Type B pancreatic cell (in vitro differentiated cells): ENCODE data around the gene NEK2. TPM values are rescaled to one million over a fixed set of nuclear protein-coding genes. Genes with fewer than 3 reads are reported as not detected.

Experiments used
- DNase-seq: peaks from one replicate; pipeline ENCODE4 v3.0.0; 2021; ENCODE audit warnings: mixed read lengths; ENCODE audit not compliant: unreplicated experiment; ENCODE audit errors: extremely low spot score
- H3K27ac Mint-ChIP-seq: 2 replicates; pipeline ENCODE4 v1.8.0; 2021; ENCODE audit warnings: mild to moderate bottlenecking, mixed read lengths
- H3K27me3 Mint-ChIP-seq: 2 replicates; pipeline ENCODE4 v1.8.0; 2021; ENCODE audit warnings: mixed read lengths
- H3K36me3 Mint-ChIP-seq: 2 replicates; pipeline ENCODE4 v1.8.0; 2021; ENCODE audit warnings: mixed read lengths
- H3K4me1 Mint-ChIP-seq: one replicate; pipeline ENCODE4 v1.8.0; 2021; ENCODE audit warnings: mixed read lengths; ENCODE audit not compliant: unreplicated experiment
- H3K4me3 Mint-ChIP-seq: 2 replicates; pipeline ENCODE4 v1.8.0; 2021; ENCODE audit warnings: mild to moderate bottlenecking, mixed read lengths
- H3K9me3 Mint-ChIP-seq: 2 replicates; pipeline ENCODE4 v1.8.0; 2021; ENCODE audit warnings: mixed read lengths
- total RNA-seq: library from RNA; stranded (reverse); gene quantifications from 2 replicates; pipeline ENCODE4 v1.2.1, GENCODE V29; 2021; ENCODE audit warnings: low replicate concordance
- TF ChIP-seq, protein P1 (sequence below): fragments of 200-600 bp; sonication (generic); conservative IDR thresholded peaks from 2 replicates; pipeline ENCODE4 v1.5.0; 2021; ENCODE audit warnings: antibody characterized with exemption, mild to moderate bottlenecking

Gene NEK2
- total RNA-seq, 1 donor from 2014 or later, result 23.4 TPM

DNA sequence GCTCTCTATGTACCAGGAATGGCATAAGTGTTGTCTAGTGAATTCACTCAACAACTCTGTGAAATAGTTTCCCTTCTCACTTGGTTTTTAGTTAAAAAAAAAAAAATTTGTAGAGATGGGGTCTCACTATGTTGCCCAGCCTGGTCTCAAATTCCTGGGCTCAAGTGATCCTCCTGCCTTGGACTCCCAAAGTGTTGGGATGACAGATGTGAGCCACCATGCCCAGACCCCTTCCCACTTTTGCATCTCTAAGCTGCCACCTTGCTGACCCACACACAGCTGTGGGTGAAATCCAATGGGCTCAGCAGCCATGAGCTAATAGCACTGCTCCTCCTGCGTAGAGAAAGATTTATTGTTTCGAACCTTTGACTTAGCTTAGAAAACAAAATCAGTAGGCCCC is 33.5 kb downstream of the NEK2 start:
- TF ChIP-seq, protein P1, sequence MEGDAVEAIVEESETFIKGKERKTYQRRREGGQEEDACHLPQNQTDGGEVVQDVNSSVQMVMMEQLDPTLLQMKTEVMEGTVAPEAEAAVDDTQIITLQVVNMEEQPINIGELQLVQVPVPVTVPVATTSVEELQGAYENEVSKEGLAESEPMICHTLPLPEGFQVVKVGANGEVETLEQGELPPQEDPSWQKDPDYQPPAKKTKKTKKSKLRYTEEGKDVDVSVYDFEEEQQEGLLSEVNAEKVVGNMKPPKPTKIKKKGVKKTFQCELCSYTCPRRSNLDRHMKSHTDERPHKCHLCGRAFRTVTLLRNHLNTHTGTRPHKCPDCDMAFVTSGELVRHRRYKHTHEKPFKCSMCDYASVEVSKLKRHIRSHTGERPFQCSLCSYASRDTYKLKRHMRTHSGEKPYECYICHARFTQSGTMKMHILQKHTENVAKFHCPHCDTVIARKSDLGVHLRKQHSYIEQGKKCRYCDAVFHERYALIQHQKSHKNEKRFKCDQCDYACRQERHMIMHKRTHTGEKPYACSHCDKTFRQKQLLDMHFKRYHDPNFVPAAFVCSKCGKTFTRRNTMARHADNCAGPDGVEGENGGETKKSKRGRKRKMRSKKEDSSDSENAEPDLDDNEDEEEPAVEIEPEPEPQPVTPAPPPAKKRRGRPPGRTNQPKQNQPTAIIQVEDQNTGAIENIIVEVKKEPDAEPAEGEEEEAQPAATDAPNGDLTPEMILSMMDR, result no peak

DNA sequence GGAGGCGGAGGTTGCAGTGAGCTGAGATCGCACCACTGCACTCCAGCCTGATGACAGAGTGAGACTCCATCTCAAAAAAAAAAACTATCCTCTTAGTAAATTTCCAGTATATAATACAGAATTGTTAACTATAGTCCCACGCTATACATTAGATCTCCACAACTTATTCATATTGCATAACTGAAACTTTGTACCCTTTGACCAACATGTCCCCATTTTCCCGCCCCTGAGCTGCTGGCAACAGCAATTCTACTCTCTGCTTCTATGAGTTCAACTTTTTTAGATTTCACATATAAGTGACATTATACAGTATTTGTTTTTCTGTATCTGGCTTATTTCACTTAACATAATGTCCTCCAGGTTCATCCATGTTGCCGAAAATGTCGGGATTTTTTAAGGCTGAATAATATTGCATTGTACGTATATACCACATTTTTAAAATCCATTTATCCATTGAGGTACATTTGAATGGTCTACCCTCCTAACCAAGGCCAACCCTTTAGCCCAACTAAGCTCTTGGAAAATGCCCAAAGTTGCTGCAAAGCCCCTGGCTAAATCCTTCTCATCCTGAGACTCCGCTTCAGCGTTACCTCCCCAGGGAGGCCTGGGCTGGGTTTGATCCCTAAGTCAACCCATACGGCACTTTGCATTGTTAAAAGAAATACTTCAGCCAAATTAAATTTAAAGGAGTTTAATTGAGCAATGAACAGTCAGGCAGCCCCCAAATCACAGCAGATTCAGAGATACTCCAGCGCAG is 34.2 kb downstream of the NEK2 start:
- no peak for DNase-seq
- Mint-ChIP-seq H3K4me1 (peaks cover 20% of the 10 kb centered on the region), H3K27me3 (no peaks in the 10 kb centered on the region), H3K27ac (no peak overlapping the region), H3K36me3 (no peaks in the 10 kb centered on the region), H3K9me3 (no peaks in the 10 kb centered on the region), H3K4me3 (no peak overlapping the region)
- TF ChIP-seq, protein P1, result no peak

More for the DNA sequence above, 33.5 kb downstream of the NEK2 start:
- no peak overlapping the region for H3K27ac Mint-ChIP-seq
- H3K9me3 Mint-ChIP-seq, result no peaks in the 10 kb centered on the region
- no peaks in the 10 kb centered on the region for H3K36me3 Mint-ChIP-seq
- no peak overlapping the region for H3K4me3 Mint-ChIP-seq
- H3K27me3 Mint-ChIP-seq, result no peaks in the 10 kb centered on the region
- peaks cover 20% of the 10 kb centered on the region for H3K4me1 Mint-ChIP-seq
- no peak for DNase-seq

DNA sequence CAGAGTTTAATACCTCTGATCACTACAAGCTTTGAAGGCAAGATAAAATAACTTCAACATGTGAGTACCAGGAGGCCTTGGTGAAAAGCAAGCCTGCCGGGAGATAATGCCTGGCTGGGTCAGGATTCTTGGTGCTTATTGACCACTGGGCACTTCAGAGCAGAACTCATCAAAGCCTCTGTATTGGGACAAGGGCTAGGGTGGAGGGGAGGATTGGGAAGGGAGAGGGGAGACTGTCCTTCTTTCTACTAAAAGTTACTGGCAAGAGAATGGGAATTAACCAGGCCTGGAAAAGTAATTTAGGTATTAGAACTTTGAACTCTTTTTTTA is 35.2 kb downstream of the NEK2 start:
- no peaks in the 10 kb centered on the region for H3K27me3 Mint-ChIP-seq
- DNase-seq, result no peak
- H3K9me3 Mint-ChIP-seq, result no peaks in the 10 kb centered on the region
- no peak overlapping the region for H3K4me3 Mint-ChIP-seq
- H3K4me1 Mint-ChIP-seq, result peaks cover 20% of the 10 kb centered on the region
- H3K36me3 Mint-ChIP-seq, result no peaks in the 10 kb centered on the region
- H3K27ac Mint-ChIP-seq, result no peak overlapping the region
- TF ChIP-seq, protein P1, result no peak

DNA sequence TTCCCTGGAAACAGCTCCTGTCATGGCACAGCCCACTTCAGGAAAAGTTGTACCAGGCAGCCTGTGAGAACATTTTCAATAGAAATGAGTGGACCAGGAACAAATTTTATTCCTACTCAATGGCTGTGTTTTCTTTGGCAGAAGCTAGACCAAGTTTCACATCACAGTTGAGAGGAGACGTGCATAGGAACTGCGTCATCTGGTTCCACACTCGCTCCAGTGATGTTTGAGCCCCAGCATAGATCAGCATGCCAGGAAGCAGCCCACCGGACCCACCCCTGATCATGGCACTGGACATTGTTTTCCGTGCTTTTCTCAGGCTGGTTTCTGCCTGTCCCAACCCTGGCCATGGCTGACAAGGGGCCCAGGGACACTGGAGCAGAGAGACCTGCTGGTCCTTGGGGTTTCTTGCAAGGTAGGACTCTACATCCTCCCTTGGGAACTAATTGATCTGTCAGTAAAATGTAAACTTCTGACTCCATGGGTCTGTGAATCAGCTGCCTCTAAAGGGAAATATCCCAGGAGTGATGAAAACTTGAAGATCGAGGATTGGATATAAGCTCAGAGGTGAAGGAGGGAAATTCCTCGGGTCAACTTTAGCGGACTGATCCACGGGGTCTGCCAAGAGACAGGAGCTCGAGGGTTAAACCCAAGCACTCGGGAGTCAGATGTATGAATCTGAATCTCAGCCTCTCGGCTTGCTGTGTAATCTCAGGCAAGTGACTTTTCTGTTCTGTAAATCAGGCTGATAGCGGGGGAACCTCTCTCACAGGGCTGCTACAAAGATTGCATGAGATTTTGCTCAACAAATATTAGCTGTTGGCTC is 35.7 kb downstream of the NEK2 start:
- peaks cover 20% of the 10 kb centered on the region for H3K4me1 Mint-ChIP-seq

DNA sequence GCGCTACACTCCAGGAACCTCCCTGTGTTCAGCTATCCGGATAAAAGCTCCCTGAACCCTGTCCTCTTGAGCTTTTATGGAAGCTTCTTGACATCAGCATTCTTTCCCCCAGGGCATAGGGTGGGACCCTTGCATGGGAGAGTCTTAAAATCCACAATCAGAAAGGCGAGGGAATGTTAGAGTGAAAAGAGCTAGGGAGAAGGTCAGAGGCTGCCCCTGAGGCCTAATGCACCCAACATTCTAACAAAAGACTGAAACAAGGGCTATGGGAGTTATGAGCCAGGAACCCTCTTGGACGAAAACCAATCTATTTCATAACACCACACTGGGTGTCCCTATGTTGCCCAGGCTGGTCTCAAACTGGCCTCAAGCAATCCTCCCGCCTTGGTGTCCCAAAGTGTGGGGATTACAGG is 36.7 kb downstream of the NEK2 start:
- TF ChIP-seq, protein P1, result no peak
- no peak overlapping the region for H3K27ac Mint-ChIP-seq
- DNase-seq, result no peak
- H3K4me3 Mint-ChIP-seq, result no peak overlapping the region
- no peaks in the 10 kb centered on the region for H3K27me3 Mint-ChIP-seq
- no peaks in the 10 kb centered on the region for H3K36me3 Mint-ChIP-seq
- no peaks in the 10 kb centered on the region for H3K9me3 Mint-ChIP-seq
- peaks cover 15% of the 10 kb centered on the region for H3K4me1 Mint-ChIP-seq

More for the DNA sequence above, 35.7 kb downstream of the NEK2 start:
- no peaks in the 10 kb centered on the region for H3K9me3 Mint-ChIP-seq
- TF ChIP-seq, protein P1, result no peak
- H3K36me3 Mint-ChIP-seq, result no peaks in the 10 kb centered on the region
- H3K4me3 Mint-ChIP-seq, result no peak overlapping the region
- no peak for DNase-seq
- no peaks in the 10 kb centered on the region for H3K27me3 Mint-ChIP-seq
- H3K27ac Mint-ChIP-seq, result no peak overlapping the region
